ENCODE results near the gene RTN4R.

RTN4R gene

DNA sequence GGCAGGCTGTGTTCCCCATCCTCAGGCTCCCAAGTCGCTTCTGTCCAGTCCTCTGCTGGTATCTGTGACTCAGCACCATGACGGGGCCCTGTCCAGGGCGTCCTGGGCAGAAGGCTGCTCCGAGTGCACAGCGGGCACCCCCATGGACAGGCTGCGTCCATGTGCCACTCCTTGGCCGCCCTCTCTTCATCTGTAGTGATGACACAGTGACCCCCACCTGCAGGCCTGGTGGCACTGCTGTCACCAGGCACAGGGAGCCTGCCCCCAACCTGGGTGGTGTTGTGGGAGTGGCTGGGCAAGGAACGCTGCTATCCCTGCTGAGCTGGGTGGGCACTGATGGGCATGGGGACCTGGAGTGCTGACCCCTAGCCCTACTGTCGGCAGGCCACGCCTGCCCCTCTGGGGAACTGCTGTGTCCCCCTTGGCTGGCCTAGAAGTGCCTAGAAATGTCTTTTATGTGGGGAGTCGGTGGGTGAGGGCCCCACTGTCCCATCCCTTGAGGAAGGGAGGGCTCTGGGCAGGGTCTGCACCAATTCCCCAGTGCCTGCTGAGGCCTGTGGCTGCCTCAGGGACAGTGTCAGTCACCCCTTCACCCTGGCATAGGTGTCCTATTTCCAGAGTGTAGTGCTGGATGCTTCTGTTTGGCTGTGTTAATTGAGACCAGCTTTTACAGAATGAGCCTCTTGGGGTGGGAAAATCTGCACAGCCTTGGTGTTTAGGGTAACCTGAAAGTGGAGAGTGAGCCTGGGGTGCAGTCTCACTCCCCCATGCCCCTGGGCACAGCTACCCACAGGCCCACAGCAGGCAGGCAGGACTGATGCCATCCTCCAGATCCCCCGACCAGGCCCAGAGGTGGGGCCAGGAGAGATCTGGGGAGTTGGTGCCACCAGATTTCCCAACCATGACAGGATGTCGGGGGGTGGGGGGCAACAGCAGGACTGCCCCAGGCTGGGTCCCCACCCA, 34.5 kb downstream of the RTN4R start:
- Histone ChIP-seq H3K4me2 (peak overlapping the region in 9 of 11 experiments; percentile 13 to 100 (median 97); a peak in 17 of 22 replicates), H3K9me3 (replicated peaks in 1 of 11) (no peaks in the 10 kb centered on the region), H3K27ac (peak overlapping the region in 4 of 11 experiments; percentile 13 to 33 (median 24); a peak in 4 of 22 replicates), H3K4me3 (no peak overlapping the region), H3K27me3 (peaks cover 0 to 8% (median 0%) of the 10 kb centered on the region in 11 experiments; a peak in 1 of 22 replicates), H4K20me1 (peaks cover 0 to 3% (median 0%) of the 10 kb centered on the region in 11 experiments; a peak in 1 of 22 replicates), H3K36me3 (no peaks in the 10 kb centered on the region), H3K9ac (peak overlapping the region in 5 of 11 experiments; percentile 0 to 85 (median 35); a peak in 4 of 22 replicates), H3K4me1 (peaks cover 25 to 100% (median 100%) of the 10 kb centered on the region in 10 experiments)
- TF ChIP-seq Cebpa-rat (IDR thresholded peaks at IDR 0.05): no peak

- Histone ChIP-seq H3K4me1 (peaks cover 16 to 100% (median 99%) of the 10 kb centered on the region in 10 experiments), H3K27me3 (peaks cover 0 to 8% (median 0%) of the 10 kb centered on the region in 11 experiments; a peak in 1 of 22 replicates), H3K9ac (peak overlapping the region in 3 of 11 experiments; percentile 13 to 85 (median 30); a peak in 2 of 22 replicates), H3K9me3 (replicated peaks in 1 of 11) (no peaks in the 10 kb centered on the region), H4K20me1 (no peaks in the 10 kb centered on the region; a peak in 1 of 22 replicates), H3K4me3 (no peak overlapping the region), H3K27ac (peak overlapping the region in 3 of 11 experiments; percentile 19 to 28 (median 21); a peak in 4 of 22 replicates), H3K4me2 (peak overlapping the region in 8 of 11 experiments; percentile 94 to 100 (median 98); a peak in 16 of 22 replicates), H3K36me3 (no peaks in the 10 kb centered on the region)
- no peak for TF ChIP-seq Cebpa-rat (IDR thresholded peaks at IDR 0.05)
Measured at GRCh38 chr22:20232781-20233180, 35.3 kb downstream of the RTN4R start.

DNA sequence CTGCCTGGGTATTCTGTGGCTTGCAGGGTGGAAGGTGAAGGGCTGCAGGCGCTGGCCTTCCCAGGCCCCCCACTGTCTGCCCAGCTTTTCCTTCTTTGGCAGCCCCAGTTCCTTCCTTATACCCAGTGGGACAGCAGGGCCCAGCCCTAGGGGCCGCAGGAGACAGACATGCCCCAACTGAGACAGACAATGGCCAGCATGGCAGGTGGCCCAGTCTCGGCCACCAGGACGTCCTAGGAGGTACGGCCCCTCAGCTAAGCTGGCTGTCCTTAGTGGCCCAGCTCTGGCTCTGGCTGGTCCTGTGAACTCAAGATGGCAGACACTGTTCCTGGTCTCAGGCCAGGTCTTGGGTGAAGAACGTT, 35.9 kb downstream of the RTN4R start:
- Histone ChIP-seq H3K9me3 (replicated peaks in 1 of 11) (no peaks in the 10 kb centered on the region), H3K4me1 (peaks cover 11 to 100% (median 93%) of the 10 kb centered on the region in 10 experiments; a peak in 19 of 20 replicates), H3K36me3 (no peaks in the 10 kb centered on the region), H3K4me2 (peak overlapping the region in 8 of 11 experiments; percentile 94 to 100 (median 98); a peak in 16 of 22 replicates), H3K27me3 (peaks cover 0 to 8% (median 0%) of the 10 kb centered on the region in 11 experiments; a peak in 1 of 22 replicates), H3K4me3 (no peak overlapping the region), H4K20me1 (no peaks in the 10 kb centered on the region; a peak in 1 of 22 replicates), H3K27ac (no peak overlapping the region), H3K9ac (no peak overlapping the region)
- TF ChIP-seq Cebpa-rat (IDR thresholded peaks at IDR 0.05): no peak

- Histone ChIP-seq H4K20me1 (no peaks in the 10 kb centered on the region; a peak in 1 of 22 replicates), H3K9ac (peak overlapping the region in 2 of 11 experiments; percentile 9 to 21; a peak in 1 of 22 replicates), H3K9me3 (replicated peaks in 1 of 11) (no peaks in the 10 kb centered on the region), H3K36me3 (no peaks in the 10 kb centered on the region), H3K27ac (no peak overlapping the region), H3K4me3 (no peak overlapping the region), H3K4me1 (peaks cover 5 to 100% (median 87%) of the 10 kb centered on the region in 10 experiments; a peak in 19 of 20 replicates), H3K27me3 (peaks cover 0 to 8% (median 0%) of the 10 kb centered on the region in 11 experiments; a peak in 1 of 22 replicates), H3K4me2 (peak overlapping the region in 8 of 11 experiments; percentile 94 to 100 (median 98); a peak in 15 of 22 replicates)
- TF ChIP-seq Cebpa-rat (IDR thresholded peaks at IDR 0.05): no peak
Measured at GRCh38 chr22:20231514-20232236, 36.4 kb downstream of the RTN4R start.

DNA sequence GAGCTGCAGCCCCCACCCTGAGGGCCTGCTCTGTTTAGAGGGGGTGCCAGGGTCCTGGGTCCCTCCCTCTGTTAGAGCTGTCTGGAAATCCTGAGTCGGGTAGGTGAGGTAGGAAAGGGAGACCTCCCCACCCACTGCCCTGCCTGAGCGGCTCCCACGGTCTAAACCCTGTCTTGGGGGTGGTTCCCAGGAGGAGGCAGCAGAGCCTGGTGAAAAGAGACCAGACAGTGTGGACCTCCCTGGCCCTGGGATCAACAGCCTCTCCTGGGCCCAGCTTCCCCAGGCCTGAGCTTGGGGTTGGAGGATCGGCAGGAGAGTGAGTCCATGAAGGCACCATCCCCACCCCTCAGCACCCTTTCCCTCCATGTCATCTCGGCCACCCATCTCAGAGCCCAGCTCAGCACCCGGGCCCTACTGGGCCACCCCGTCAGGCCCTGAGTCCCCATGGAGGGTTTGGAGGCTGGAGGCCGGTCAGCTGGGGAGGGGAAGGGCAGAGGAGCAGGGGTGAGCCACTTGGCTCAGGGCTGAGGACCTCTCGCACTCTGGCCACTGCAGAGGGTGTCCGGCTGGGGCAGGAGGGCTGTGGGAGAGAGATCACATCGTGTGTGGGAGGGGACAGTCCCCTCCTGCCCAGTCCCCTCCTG, 37.2 kb downstream of the RTN4R start:
- Histone ChIP-seq H3K27ac (peak overlapping the region in 2 of 11 experiments; percentile 14 to 25; a peak in 1 of 22 replicates), H3K4me2 (peak overlapping the region in 8 of 11 experiments; percentile 55 to 100 (median 96); a peak in 16 of 22 replicates), H3K4me3 (no peak overlapping the region; a peak in 1 of 20 replicates)

GRCh38 chr22:20229916-20230775, 38.0 kb downstream of the RTN4R start:
- H3K4me1 ChIP-seq: peaks cover 0 to 86% (median 72%) of the 10 kb centered on the region in 10 experiments; a peak in 16 of 20 replicates
- H3K4me3 ChIP-seq: no peak overlapping the region; a peak in 1 of 20 replicates
- H3K4me2 ChIP-seq: peak overlapping the region in 9 of 11 experiments; percentile 29 to 100 (median 96); a peak in 18 of 22 replicates
- TF ChIP-seq Cebpa-rat (IDR thresholded peaks at IDR 0.05): no peak
- H3K36me3 ChIP-seq: no peaks in the 10 kb centered on the region
- peak overlapping the region in 2 of 11 experiments; percentile 14 to 15; a peak in 1 of 22 replicates for H3K27ac ChIP-seq
- peaks cover 0 to under 1% (median 0%) of the 10 kb centered on the region in 11 experiments; a peak in 2 of 22 replicates for H3K9me3 ChIP-seq (replicated peaks in 1 of 11)
- H3K9ac ChIP-seq: peak overlapping the region in 4 of 11 experiments; percentile 21 to 49 (median 34); a peak in 8 of 22 replicates
- H4K20me1 ChIP-seq: no peaks in the 10 kb centered on the region; a peak in 1 of 22 replicates
- peaks cover 0 to 8% (median 0%) of the 10 kb centered on the region in 11 experiments; a peak in 1 of 22 replicates for H3K27me3 ChIP-seq

More for the DNA sequence above, 37.2 kb downstream of the RTN4R start:
- TF ChIP-seq Cebpa-rat (IDR thresholded peaks at IDR 0.05): no peak
- H3K27me3 ChIP-seq: peaks cover 0 to 8% (median 0%) of the 10 kb centered on the region in 11 experiments; a peak in 1 of 22 replicates
- no peaks in the 10 kb centered on the region; a peak in 1 of 22 replicates for H4K20me1 ChIP-seq
- H3K9ac ChIP-seq: peak overlapping the region in 4 of 11 experiments; percentile 21 to 49 (median 34); a peak in 7 of 22 replicates
- peaks cover 0 to 94% (median 80%) of the 10 kb centered on the region in 10 experiments; a peak in 16 of 20 replicates for H3K4me1 ChIP-seq
- H3K36me3 ChIP-seq: no peaks in the 10 kb centered on the region
- H3K9me3 ChIP-seq (replicated peaks in 1 of 11): no peaks in the 10 kb centered on the region

DNA sequence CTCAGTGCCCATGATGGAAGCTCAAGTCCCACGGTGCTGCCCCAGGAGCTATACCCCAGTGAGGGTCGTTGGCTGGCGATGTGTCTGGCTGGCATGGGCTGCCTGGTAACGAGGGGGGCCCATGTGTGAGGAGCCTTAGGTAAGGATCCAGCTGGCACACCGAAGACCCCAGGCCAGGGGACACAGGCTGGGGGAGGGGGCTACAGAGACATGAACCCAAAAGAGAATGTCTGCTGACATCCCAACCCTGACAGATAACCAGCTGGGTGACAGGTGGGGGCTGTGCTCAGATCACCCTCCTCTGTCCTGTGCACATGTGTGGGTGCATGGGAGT, 39.2 kb downstream of the RTN4R start:
- H4K20me1 ChIP-seq: no peaks in the 10 kb centered on the region; a peak in 1 of 22 replicates
- TF ChIP-seq Cebpa-rat (IDR thresholded peaks at IDR 0.05): no peak
- peak overlapping the region in 8 of 11 experiments; percentile 55 to 100 (median 96); a peak in 14 of 22 replicates for H3K4me2 ChIP-seq
- peaks cover 0 to 6% (median 0%) of the 10 kb centered on the region in 11 experiments; a peak in 2 of 22 replicates for H3K9me3 ChIP-seq (replicated peaks in 1 of 11)
- H3K27me3 ChIP-seq: peaks cover 0 to 8% (median 0%) of the 10 kb centered on the region in 11 experiments; a peak in 1 of 22 replicates
- H3K4me3 ChIP-seq: no peak overlapping the region
- no peak overlapping the region for H3K9ac ChIP-seq
- peaks cover 0 to 79% (median 64%) of the 10 kb centered on the region in 10 experiments; a peak in 16 of 20 replicates for H3K4me1 ChIP-seq
- no peaks in the 10 kb centered on the region for H3K36me3 ChIP-seq
- H3K27ac ChIP-seq: no peak overlapping the region

All from BLaER1 treated with 17β-estradiol and CSF1 and Interleukin-3, amounts not matched to agents 10 nM and 100 nM (cell line).